Skin of body (tissue), 2 donors: Measurements from ENCODE around the gene DLL4. TPM values are rescaled to one million over a fixed set of nuclear protein-coding genes. Genes with fewer than 3 reads are reported as not detected.

ENCODE experiments used
- DNase-seq: peaks from one replicate; lab custom pipeline; 2025; lab: John Stamatoyannopoulos, UW
- total RNA-seq: library from RNA; depleted of rRNA; stranded (reverse); fragments of >200 nt; gene quantifications from one replicate; pipeline ENCODE4 v1.2.3, GENCODE V29; 2014

Gene DLL4
- total RNA-seq, 1 donor from 2014 or later, result 7.6 TPM

DNA sequence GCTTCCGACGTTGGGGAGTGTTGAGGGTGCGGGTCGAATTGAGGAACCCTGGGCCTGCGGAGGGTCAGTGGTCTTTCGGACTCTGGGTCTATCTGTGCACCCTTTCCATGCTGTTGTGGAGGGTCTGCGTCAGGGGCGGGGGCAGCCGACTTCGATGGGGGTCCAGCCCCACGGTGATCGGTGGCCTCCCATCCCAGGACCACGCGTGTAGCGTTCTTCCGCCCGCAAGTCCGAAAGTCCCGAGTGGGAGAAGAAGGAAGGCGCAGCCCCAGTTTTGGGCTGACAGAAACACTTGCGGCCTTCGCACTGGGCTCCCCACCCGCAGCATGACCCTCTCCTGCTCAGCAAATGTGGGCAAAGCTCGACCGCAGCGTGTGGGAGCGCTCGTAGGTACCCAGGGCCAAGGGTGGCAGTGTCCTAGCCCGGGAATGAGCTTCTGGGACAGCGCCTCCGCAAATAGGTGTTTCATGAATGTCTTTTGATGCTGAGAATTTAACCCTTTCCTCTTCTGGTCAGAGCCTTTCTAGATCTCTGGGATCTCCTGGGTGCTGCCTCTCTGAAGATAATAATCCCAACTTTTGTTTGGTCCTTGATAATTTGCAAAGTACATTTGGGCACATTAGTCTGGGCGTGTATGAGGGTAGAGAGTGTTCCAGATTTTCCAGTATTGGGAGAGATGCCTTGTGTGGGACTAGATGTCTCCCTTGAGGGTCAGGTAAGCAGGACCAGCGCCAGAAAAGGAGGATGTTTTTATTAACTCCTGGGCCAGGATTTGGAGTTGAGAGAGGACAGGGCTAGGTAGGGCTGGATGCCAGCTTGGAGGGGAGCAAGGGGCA is 2.3 kb upstream of the DLL4 start:
- DNase-seq, result no peak

DNA sequence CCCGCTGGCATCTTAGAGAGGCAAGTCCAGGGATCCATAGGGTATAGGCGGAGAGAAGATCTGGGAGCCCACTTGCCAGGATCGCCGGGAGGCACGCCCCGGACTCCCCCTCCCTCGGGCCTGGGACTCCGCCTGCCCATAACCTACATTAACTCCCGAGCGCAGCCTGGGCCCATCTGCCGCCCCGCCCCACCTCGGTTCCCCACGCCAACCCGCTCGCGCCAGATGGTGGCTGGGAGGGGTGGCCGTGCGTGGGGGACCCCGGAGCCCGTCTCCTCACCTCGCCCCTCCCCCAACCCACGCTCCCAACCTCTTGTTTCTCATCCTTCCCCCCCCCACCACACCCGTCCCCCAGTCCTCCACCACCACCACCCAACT is 1.7 kb upstream of the DLL4 start:
- no peak for DNase-seq

DNA sequence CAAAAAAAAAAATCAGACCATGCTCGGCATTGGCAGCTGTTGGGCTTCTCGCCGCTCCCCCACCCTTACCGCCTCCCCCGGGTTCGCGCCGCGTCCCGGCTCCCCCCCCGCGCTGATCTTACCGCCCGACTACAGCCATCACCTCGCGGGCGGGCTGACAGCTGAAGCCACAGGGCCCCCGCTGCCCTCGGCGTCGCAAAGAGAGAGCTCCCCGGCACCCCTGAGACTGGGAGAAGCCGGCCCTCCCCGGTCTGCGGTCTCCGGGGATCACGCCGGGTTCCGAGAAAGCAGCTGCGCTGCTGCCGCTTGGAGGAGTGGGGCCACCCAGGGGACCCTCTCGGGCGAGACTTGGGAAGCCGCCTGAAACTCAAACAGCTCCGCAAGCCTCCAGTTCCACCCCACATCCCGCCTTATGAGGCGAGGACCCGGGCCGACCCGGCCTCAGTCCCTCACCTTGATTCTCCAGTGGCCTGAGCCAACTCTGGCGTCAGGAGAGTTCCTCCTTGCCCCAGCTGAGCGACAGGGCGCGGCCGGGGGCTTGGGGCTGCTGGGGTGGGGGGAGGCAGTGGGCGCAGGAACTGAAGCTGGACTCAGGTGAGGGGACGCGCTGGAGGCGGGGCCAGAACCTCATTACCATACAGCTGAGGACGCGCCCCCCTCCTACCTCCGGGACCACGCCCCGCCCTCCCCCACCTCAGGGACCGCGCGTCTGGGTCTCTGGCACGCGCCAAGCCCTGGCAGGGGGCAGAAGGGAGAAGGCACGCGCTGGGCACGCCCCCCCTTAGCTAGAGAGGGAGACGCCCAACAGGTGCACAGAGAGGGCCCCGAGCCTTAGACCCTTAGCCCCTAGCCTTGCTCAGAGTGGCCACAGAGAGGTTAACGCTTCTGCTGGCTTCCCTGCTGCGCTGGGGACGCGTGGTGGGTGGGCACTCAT is 1.0 kb upstream of the DLL4 start:
- no peak for DNase-seq

DNA sequence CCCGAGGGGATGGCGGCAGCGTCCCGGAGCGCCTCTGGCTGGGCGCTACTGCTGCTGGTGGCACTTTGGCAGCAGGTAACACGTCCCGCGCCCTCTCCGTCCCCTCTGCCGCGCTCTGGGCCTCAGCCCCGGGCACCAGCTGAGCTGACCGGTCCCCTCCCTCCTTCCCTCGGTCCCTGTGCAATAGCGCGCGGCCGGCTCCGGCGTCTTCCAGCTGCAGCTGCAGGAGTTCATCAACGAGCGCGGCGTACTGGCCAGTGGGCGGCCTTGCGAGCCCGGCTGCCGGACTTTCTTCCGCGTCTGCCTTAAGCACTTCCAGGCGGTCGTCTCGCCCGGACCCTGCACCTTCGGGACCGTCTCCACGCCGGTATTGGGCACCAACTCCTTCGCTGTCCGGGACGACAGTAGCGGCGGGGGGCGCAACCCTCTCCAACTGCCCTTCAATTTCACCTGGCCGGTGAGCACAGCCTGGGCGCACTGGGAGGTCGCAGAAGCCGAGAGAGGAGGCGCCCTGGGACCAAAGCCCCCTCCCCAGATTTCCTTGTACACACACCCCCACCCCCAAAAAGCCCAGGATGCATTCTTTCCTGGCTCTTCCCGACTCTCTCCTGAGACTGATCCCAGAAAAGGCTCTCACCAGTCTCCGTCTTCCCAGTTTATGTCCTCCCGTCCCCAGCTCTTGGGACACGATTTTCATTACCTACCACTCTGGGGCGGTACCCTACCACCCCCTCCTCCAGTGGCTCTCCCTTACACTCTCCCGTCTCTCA is 705 bp downstream of the DLL4 start:
- DNase-seq, result no peak

DNA sequence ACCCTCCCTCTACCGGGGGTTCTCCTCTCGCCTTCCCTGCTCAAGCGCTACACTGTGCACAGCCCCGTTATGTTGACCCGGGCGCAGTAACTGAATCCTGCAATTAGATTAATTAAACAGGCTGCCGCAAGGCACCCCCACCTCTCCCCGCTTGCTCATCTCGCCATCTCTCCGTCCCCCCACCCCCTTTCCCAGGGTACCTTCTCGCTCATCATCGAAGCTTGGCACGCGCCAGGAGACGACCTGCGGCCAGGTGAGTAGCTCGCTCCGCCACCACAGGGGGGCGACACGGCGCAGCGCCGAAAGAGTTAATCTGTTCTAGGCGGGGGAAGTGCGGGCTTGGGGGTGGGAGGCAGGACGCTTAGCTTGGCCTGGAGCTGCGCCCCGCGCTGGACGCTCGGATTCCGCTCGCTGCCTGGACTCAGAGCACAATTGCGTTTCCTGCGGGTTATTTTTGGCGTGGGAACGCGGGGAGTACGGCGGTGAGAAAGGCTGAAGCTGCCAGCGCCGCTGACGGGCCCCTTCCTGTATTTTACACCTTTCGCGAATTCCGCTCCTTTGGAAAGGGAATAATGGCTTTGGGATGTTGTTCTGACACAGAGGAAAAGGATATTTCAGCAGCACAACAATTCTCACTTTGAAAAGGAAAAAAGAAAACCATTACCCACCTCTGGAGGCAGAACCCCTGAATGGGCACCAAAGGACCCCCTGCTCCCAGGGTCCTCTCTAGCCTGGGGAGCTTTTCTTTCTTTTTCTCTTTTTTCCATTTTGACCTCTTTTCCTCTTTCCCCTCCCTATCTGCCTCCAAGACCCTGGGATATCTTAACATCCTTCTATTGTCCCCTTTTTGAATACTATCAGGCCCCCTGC is 1.5 kb downstream of the DLL4 start:
- DNase-seq, result no peak

DNA sequence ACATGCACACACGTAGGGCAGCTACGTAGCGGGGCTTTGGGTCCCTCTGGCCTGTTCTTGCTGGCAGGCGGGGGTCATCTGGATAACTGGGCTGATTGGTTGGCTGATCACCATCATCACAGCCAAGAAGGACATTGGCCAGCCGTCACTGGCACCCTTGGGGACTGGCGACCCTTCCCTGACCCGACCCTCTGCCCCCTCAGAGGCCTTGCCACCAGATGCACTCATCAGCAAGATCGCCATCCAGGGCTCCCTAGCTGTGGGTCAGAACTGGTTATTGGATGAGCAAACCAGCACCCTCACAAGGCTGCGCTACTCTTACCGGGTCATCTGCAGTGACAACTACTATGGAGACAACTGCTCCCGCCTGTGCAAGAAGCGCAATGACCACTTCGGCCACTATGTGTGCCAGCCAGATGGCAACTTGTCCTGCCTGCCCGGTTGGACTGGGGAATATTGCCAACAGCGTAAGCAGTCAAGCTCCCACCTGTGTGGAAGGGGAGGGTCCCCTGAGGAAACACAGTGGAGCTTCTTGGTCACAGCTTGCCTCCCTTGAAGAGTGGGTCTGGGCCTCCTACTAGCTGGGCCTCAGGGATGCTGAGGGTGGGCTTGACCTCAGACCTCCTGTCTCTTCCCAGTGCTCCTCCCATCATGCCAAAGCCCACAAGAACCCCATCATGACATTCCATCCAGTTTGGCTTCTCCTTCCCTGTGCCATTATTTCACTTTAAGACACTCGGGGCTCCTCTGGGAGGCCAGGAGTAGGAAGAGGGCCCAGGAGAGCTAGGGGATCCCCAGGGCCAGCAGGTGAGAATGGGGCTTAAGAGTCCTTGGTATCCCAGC is 2.4 kb downstream of the DLL4 start:
- DNase-seq, result no peak

DNA sequence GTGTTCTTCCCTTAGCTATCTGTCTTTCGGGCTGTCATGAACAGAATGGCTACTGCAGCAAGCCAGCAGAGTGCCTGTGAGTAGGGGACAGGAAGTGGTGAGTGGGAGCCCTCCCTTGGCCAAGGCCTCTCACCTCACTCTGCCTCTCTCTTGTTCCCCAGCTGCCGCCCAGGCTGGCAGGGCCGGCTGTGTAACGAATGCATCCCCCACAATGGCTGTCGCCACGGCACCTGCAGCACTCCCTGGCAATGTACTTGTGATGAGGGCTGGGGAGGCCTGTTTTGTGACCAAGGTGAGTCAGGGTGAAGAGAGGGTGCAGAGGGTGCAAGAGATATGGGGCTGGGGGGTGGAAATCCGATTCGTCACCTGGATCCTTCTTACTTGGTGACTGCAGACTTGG is 3.0 kb downstream of the DLL4 start:
- no peak for DNase-seq

DNA sequence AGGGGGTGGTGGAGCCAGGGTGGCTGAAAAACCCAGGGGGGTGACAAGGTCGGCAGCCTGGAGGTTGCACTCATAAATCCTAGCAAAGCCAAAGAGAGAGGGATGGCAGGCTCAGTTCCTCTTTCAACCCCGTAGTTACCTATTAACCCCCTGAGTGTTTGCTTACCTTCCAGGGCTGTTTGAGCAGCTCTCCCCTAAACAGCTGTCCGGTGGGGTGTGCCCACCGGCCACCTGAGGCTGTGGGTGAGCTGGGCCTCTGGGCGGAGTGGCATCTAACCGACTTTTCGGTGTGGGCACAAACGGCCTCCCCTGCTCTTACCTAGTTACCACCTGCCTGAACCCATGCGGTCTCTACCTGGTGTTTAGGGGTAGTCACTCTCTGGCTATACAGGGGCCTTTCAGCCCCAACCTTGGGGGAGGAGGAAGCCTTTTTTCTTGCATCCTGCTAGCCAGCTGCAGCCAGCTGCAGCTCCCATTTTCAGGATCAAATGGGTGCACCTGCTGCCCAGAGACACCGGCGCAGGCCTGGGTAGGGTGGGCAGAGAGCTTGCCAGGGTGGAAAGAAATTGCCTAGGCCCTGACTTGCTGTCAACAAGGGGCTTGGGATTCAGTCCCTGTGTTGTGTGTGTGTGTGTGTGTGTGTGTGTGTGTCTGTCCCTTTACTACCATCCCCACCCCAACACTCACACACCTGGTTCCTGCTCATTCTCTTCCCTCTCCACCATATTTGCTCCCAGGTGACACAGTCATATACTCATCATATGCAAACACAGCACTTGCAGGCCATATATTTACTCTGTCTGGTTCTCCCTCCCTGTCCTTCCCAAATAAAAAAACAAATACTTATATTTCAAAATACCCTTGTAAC is 3.7 kb downstream of the DLL4 start:
- DNase-seq, result no peak

DNA sequence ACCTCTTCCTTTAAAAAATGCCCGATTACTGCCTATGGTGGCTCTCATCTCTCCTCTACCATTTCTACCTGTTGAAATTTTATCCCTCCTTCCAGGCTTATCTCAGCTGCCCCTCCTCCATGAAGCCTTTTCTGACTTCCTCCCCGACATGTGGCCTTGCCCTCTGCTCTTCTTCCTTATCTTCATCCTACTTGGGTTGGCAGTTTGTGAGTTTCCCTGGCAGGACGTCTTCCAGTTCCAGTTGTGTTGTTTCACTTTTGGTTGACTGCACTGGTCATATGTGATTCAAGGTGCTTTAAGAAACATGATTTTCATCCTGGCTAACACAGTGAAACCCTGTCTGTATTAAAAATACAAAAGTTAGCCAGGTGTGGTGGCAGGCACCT is 4.4 kb downstream of the DLL4 start:
- DNase-seq, result no peak

DNA sequence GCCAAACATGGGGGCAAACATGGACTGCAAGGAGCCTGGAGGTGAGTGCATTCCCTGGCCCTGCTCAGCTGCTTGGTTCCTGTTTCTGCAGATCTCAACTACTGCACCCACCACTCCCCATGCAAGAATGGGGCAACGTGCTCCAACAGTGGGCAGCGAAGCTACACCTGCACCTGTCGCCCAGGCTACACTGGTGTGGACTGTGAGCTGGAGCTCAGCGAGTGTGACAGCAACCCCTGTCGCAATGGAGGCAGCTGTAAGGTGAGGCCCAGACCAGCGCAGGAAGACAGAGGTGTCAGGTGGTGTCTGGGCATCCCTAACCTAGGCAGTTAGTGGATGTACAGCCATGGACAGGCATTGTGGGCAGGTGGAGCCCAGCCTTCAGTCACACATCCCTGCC is 5.3 kb downstream of the DLL4 start:
- no peak for DNase-seq

DNA sequence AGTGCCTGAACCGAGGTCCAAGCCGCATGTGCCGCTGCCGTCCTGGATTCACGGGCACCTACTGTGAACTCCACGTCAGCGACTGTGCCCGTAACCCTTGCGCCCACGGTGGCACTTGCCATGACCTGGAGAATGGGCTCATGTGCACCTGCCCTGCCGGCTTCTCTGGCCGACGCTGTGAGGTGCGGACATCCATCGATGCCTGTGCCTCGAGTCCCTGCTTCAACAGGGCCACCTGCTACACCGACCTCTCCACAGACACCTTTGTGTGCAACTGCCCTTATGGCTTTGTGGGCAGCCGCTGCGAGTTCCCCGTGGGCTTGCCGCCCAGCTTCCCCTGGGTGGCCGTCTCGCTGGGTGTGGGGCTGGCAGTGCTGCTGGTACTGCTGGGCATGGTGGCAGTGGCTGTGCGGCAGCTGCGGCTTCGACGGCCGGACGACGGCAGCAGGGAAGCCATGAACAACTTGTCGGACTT is 7.1 kb downstream of the DLL4 start:
- no peak for DNase-seq

DNA sequence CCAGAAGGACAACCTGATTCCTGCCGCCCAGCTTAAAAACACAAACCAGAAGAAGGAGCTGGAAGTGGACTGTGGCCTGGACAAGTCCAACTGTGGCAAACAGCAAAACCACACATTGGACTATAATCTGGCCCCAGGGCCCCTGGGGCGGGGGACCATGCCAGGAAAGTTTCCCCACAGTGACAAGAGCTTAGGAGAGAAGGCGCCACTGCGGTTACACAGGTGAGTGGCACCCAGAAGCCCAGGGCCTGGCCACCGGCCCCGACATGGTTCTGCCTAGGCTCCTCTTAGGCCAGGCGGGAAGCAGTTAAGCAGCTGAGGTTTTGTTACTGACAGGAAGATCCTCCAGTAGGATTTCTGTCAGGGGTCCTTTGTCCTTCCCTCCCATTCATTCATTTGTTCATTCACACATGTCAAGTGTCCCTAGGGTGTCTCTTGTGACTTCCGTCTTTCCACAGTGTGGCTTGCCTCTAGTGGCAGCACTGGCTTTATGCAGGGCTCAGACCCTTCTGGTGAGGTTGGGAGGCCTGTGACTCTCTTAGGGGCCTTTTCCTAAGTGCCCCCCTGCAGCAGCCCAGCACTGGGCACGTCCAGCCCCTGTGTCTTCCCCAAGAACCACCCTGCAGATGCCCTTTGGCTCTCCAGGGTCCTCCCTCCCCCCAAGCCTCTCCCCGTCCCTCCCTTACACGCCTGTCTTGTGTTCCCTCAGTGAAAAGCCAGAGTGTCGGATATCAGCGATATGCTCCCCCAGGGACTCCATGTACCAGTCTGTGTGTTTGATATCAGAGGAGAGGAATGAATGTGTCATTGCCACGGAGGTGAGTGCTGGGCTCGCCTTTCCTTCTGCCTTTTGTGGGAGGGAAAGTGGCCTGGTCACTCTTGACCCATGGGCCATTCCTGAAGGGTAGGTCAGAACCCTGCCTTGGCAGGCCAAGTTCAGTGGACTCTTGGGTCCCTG is 7.8 kb downstream of the DLL4 start:
- peak; percentile 62 for DNase-seq

DNA sequence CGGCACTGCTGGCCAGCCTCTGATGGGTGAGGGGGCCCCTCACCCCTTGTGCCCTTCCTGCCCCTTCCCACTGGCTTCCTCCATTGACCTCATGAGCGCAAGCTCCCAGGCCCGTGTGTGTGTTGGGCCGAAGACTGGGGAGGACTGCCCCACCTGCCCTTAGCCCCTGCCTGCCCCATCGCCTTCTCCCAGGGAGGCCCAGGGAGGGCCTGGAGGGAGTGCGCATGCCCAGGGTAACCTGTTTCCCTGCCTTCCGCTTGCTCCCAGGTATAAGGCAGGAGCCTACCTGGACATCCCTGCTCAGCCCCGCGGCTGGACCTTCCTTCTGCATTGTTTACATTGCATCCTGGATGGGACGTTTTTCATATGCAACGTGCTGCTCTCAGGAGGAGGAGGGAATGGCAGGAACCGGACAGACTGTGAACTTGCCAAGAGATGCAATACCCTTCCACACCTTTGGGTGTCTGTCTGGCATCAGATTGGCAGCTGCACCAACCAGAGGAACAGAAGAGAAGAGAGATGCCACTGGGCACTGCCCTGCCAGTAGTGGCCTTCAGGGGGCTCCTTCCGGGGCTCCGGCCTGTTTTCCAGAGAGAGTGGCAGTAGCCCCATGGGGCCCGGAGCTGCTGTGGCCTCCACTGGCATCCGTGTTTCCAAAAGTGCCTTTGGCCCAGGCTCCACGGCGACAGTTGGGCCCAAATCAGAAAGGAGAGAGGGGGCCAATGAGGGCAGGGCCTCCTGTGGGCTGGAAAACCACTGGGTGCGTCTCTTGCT is 8.8 kb downstream of the DLL4 start:
- no peak for DNase-seq

DNA sequence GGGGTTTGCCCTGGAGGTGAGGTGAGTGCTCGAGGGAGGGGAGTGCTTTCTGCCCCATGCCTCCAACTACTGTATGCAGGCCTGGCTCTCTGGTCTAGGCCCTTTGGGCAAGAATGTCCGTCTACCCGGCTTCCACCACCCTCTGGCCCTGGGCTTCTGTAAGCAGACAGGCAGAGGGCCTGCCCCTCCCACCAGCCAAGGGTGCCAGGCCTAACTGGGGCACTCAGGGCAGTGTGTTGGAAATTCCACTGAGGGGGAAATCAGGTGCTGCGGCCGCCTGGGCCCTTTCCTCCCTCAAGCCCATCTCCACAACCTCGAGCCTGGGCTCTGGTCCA is 9.4 kb downstream of the DLL4 start:
- no peak for DNase-seq

DNA sequence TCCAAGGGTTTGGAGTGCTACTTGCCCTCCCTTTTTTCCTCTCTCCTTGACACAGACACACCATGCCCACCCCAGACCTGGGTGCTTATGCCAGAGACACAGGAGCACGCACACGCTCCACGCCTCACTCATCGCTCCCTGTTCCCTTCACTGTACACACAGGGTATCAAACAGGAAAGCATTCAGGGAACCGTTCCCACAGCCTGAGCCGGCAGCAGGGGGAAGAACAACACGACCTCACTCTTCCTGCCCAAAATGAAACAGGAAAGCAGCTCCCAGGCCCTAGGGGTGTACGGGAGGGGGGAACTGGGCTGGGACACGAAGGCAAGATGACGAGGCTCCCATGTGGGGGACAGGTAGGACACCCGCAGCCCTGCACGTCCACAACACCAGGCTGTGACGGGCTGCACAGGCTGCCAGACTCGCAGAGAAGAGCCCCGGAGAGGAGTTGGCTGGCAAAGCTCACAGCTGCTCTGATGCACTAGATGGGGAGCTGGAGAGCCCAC is 11.2 kb downstream of the DLL4 start:
- peak; percentile 20 for DNase-seq

DNA sequence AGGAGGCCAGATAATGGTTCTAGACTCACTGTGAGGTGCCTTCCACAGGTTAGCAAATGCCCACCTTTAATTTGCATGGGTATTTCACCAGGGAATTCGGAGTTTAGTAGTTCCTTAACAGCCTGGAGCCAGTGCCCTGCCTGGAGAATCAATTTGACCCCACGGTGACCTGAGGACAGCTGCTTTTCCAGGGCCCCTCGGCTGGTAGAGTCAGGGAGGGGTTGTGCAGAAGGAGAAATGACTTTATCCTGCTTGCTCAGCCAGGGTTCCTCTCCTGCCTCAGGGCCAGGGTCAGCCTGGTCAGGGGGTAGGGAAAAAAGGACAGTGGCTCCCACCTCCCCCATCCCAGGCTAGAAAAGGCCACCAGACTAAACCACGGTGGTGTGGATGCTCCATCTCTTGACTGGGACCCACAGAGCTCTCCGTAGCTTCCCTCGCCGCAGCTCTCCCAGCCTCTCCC is 12.0 kb downstream of the DLL4 start:
- no peak for DNase-seq
